HG03025 (cell line): ENCODE measurements around the gene PKD2L1.
A peak's percentile ranks its signal among the peaks of the same experiment; 100 is the strongest.
"Not testable (repeated sequence)": the region's sequence is repeated elsewhere in the genome, so short reads cannot be mapped to it uniquely, and the experiment has no call there.

Source experiments
- ATAC-seq: cut with Tn5 transposase; IDR thresholded peaks from one replicate; pipeline ENCODE4 v1.9.1; 2021; ENCODE audit warnings: mild to moderate bottlenecking, moderate library complexity; ENCODE audit not compliant: unreplicated experiment, low FRiP score

PKD2L1 gene

DNA sequence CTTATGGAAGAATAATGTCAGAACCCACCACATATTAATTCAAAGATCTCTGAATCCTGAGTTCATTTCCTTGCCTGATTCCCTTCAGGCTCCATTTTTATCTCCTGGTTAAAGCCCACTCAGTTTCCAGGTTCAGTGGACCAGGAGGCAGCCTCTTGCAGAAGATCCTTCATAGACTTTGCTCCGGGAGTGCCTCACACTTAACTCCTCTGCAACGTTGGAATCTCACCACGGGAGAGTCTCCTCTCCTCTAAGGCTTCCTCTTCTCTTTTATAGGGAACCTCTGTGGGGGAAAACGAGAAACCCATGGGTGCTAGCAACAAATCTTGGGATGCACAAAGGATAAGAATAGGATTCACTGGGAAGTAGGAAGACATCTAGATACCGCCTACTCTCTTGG lies 41.8 kb downstream of the PKD2L1 start:
- no peak for ATAC-seq

GRCh38 chr10:100287756-100288155 lies 42.3 kb downstream of the PKD2L1 start:
- ATAC-seq: no peak

DNA sequence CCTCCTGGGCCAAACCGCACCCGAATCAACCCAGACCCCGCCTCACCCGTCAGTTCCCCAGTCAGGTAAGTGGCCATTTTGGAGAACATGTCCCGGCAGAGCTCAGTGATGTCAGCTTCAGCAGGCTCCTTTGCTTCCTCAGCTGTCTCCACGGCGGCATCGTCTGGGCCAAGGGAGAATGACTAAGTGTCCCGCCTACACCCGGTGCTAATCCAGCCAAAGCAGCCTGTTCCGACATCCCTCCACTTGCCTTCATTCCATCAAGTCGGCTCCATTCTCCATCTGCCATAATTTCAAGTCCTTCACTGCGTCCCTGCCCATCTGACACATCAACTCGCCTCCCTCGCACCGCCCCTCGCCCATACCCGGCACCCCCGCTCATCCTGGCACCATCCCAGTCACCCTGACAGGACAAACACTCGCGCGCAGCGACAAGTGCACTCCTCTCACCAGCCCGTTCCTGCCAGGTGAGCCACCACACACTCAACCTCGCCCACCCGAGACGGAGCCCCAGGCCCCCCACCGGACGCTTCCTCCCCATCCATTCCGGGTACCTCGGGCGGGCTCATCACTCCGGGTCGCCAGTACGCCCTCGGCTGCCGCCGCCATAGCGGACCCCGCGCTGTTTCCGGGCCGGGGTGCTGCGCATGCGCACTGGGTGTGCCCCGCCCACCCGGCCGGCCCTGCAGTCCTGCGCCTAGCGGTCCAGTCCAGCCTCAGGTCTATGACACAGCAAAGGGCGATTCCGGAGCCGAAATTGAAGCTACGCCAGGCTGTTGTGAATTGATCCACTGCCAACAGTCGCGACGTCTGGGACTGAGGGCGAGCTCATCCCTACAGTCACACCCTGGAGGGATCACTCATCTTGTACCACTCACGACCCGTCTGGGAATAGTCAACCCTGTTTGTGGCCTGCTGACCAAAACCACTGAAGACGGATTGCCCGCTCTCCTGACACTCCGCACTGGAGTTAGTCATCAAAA lies 43.7 kb downstream of the PKD2L1 start, which contains the start of gene BLOC1S2:
TSS of gene BLOC1S2 (minus strand) at position 630 of the 983 bp plus-strand sequence. CDS start at position 609, 21 bp downstream.
- peak; percentile 80 for ATAC-seq

DNA sequence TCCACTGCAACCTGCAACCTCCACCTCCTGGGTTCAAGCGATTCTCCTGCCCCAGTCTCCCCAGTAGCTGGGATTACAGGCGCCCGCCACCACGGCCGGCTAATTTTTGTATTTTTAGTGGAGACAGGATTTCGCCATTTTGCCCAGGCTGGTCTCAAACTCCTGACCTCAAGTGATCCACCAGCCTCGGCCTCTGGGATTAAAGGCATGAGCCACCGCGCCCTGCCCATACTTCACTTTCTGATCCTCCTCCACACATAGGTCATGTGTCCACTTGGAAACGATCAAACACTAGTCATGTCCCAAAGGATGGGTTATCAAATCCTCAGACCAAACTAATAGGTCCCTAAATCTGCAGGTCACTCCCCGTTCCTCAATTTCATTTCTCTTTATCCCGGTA lies 44.7 kb downstream of the PKD2L1 start:
- not testable (repeated sequence) for ATAC-seq

GRCh38 chr10:100282907-100283306 lies 47.1 kb downstream of the PKD2L1 start:
- ATAC-seq: no peak

- not testable (repeated sequence) for ATAC-seq
Observed at GRCh38 chr10:100276971-100277370, 53.1 kb downstream of the PKD2L1 start.

- no peak for ATAC-seq
Observed at GRCh38 chr10:100267239-100268104, 62.6 kb downstream of the PKD2L1 start, which contains the start of gene CWF19L1. CWF19L1 (minus strand) TSS chr10:100267638; CDS start chr10:100267593, 45 bp downstream.

GRCh38 chr10:100265821-100266485 lies 64.1 kb downstream of the PKD2L1 start:
- ATAC-seq: no peak

DNA sequence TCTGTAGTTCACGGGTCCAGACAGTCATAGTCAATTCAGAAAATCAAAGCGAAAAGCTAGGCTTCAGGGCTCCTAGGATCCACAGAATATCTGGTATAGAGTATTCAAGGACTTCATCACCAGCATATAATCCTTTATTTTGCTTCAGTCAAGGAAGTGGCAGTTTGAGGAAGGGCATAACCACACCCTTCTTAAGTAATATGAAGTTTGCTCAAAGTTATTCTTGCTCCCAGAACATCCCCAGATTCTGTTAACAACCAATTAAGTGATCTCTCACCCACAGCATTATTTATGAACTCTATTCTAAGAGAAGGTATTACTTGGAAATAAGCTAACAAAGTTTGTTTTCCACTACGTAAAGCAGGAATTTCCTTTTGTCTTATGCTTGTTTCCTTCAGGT lies 75.8 kb downstream of the PKD2L1 start:
- ATAC-seq: no peak

DNA sequence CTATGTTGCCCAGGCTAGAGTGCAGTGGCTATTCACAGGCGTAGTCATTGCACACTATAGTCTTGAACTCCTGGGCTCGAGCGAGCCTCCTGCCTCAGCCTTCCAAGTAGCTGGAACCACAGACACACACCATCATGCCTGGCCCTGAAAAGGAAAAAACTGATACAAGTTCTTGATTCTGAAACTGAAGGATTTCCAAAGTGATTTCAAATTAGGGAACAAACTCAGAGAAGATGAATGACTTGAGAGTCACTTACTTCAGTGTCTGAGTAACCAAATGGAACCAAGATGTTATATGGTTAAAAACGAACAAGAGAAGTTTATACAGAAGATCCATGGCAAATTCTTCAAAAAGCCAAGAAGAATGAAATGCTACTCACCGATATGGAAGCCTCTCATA lies 77.0 kb downstream of the PKD2L1 start:
- ATAC-seq: no peak

DNA sequence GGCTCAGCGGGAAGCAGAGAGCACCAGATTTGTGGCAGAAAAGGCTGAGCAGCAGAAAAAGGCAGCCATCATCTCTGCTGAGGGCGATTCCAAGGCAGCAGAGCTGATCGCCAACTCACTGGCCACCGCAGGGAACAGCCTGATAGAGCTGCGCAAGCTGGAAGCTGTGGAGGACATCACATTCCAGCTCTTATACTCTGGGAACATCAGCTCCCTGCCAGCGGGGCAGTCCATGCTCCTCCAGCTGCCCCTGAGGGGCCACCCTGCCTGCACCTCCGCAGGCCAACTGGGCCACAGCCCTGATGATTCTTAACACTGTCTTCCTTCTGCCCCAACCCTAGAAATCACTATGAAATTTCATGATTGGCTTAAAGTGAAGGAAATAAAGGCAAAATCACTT lies 81.2 kb downstream of the PKD2L1 start:
- ATAC-seq: no peak

DNA sequence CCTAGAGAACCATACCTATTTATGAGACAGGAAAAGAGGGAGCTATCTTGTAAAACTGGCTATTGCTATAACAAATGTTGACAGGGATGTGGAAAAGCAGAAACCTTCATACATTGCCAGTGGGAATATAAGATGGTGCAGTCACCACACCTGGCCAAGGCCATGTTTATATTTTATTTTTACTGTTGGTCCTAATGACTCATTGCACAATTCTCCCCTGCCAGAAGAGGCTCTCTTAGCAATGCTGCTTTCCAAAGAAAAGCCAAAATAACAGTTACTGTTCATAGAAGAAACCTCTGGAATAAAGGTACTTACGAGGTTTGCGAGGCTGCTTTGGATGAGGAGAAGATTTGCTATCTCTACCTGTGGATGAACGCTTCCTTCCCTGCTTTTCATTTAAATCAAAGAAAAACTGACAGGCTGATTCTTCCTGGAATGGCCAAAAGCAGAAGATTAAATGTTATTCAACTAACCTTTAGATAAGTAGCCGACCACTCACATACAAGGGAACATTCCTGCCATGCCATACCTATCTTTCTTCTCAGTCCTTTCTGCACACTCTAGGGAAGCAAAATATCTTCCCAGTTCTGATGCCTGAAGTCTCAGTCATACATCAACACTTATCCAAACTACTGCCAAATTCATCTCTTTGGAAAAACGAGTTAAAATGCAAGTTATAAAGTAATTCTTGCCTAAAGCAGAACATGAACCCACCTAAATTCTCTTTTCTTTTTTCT lies 84.4 kb downstream of the PKD2L1 start:
- ATAC-seq: no peak

- ATAC-seq: no peak
Observed at GRCh38 chr10:100239851-100240250, 90.2 kb downstream of the PKD2L1 start.

DNA sequence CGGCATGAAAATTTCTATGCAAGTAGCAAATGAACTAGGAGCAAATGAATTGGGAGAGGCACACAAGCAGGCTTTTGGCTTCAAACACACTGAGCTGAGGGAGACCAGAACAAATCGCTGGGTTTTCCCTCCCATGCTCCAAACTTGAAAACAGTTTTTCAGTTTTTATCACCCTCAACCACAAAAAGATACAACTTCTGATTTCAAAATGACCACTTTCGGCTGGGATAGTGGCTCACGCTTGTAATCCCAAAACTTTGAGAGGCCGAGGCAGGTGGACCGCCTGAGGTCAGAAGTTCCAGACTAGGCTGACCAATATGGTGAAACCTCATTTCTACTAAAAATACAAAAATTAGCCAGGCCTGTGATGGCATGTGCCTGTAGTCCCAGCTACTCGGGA lies 91.6 kb downstream of the PKD2L1 start:
- ATAC-seq: no peak
